ENCODE results near the gene RAD50.
"Not testable (repeated sequence)": the region's sequence is repeated elsewhere in the genome, so short reads cannot be mapped to it uniquely, and the experiment has no call there.

Gene RAD50

GRCh38 chr5:132561601-132562000, 4.8 kb downstream of the RAD50 start:
- no peak overlapping the region for H3K4me3 ChIP-seq (ENCODE audit: low read length)
- TF ChIP-seq CTCF (conservative IDR thresholded peaks at IDR 0.05; ENCODE audit: low read length) = no peak
- DNase-seq (ENCODE audit: low read depth) = peak; percentile 5

- DNase-seq (ENCODE audit: low read depth) = not testable (repeated sequence)
Measured at GRCh38 chr5:132564555-132564954, 7.8 kb downstream of the RAD50 start.

GRCh38 chr5:132566657-132567056, 9.9 kb downstream of the RAD50 start:
- H3K4me3 ChIP-seq (ENCODE audit: low read length) = no peak overlapping the region
- no peak for TF ChIP-seq CTCF (conservative IDR thresholded peaks at IDR 0.05; ENCODE audit: low read length)
- no peak for DNase-seq (ENCODE audit: low read depth)

More at GRCh38 chr5:132564555-132564954, 7.8 kb downstream of the RAD50 start:
- not testable (repeated sequence) for H3K4me3 ChIP-seq (ENCODE audit: low read length)

- no peak overlapping the region for H3K4me3 ChIP-seq (ENCODE audit: low read length)
- DNase-seq (ENCODE audit: low read depth) = no peak
- TF ChIP-seq CTCF (conservative IDR thresholded peaks at IDR 0.05; ENCODE audit: low read length) = no peak
Measured at GRCh38 chr5:132576123-132576522, 19.3 kb downstream of the RAD50 start.

- DNase-seq (ENCODE audit: low read depth) = not testable (repeated sequence)
Measured at GRCh38 chr5:132584560-132584959, 27.8 kb downstream of the RAD50 start.

GRCh38 chr5:132586063-132586462, 29.3 kb downstream of the RAD50 start:
- no peak for TF ChIP-seq CTCF (conservative IDR thresholded peaks at IDR 0.05; ENCODE audit: low read length)
- no peak overlapping the region for H3K4me3 ChIP-seq (ENCODE audit: low read length)
- no peak for DNase-seq (ENCODE audit: low read depth)

More at GRCh38 chr5:132584560-132584959, 27.8 kb downstream of the RAD50 start:
- not testable (repeated sequence) for H3K4me3 ChIP-seq (ENCODE audit: low read length)

- H3K4me3 ChIP-seq (ENCODE audit: low read length) = no peak overlapping the region
- TF ChIP-seq CTCF (conservative IDR thresholded peaks at IDR 0.05; ENCODE audit: low read length) = no peak
- DNase-seq (ENCODE audit: low read depth) = no peak
Measured at GRCh38 chr5:132589467-132589866, 32.7 kb downstream of the RAD50 start.

- peak; percentile 4 for DNase-seq (ENCODE audit: low read depth)
- H3K4me3 ChIP-seq (ENCODE audit: low read length) = no peak overlapping the region
- peak; percentile 25 for TF ChIP-seq CTCF (conservative IDR thresholded peaks at IDR 0.05; ENCODE audit: low read length)
Measured at GRCh38 chr5:132591145-132591544, 34.4 kb downstream of the RAD50 start.

All from AG10803 (cell line).